NCI-H1436 treated with DMSO at 0.1 percent for 48 hours (cell line): ENCODE data around the gene NCK2.
"Not testable (repeated sequence)": the region's sequence is repeated elsewhere in the genome, so short reads cannot be mapped to it uniquely, and the experiment has no call there.

ENCODE experiments used
- DNase-seq: peaks from one replicate; lab custom pipeline; 2025; lab: John Stamatoyannopoulos, UW

Gene NCK2

GRCh38 chr2:105756435-105756834, 11.7 kb downstream of the NCK2 start:
- DNase-seq: no peak

GRCh38 chr2:105756865-105757264, 12.2 kb downstream of the NCK2 start:
- not testable (repeated sequence) for DNase-seq

GRCh38 chr2:105757433-105757832, 12.7 kb downstream of the NCK2 start:
- DNase-seq: no peak

DNA sequence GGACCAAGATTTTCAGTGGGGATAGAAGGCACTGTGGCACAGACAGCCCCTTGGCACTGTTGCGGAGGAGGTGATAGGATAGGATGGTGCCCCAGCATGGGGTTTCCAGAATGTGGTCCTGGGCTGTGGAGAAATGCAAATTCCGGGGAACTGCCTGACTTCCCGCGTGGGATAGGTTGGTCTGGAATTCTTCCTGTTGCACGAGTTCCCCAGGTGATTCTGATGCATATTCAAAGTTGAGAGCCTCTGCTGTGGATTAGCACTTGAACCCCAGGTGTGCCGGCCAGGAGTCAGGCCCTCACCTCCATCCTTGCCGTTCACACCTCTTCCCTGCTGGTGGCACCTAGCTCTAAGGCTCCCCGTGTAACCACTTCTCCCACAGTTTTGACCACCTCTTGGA, 15.5 kb downstream of the NCK2 start:
- DNase-seq: no peak

- no peak for DNase-seq
Measured at GRCh38 chr2:105760639-105761337, 16.1 kb downstream of the NCK2 start.

DNA sequence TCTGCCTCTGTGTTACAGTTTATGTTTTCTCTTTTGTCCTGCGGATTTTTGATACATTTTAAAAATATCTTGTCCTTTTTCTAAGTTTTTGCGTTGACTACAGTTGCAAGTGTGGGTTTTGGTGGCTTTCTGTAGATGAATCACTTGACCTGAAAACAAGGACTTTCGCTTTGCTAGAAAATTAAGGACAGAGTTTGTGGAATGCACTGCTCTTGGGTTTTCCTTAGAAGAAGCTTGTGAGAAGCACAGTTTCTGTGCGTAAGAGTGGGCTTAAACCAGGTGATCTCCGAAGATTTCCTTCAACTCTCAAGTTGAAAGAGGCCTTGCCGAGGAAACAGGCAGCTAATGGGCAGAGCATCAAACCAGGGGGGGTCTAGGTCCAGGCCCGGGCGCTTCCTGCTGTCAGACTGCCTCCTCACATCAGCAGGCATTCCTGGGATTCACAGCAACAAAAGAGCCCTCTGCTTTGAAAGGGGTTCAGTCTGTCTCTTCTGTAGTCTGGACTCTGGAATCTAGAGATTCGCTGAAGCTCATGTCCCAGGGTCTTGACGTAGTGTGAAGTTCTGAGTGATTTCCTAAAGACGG, 17.3 kb downstream of the NCK2 start:
- DNase-seq: no peak

- DNase-seq: no peak
Measured at GRCh38 chr2:105763076-105763475, 18.4 kb downstream of the NCK2 start.

- no peak for DNase-seq
Measured at GRCh38 chr2:105764059-105764458, 19.3 kb downstream of the NCK2 start.

DNA sequence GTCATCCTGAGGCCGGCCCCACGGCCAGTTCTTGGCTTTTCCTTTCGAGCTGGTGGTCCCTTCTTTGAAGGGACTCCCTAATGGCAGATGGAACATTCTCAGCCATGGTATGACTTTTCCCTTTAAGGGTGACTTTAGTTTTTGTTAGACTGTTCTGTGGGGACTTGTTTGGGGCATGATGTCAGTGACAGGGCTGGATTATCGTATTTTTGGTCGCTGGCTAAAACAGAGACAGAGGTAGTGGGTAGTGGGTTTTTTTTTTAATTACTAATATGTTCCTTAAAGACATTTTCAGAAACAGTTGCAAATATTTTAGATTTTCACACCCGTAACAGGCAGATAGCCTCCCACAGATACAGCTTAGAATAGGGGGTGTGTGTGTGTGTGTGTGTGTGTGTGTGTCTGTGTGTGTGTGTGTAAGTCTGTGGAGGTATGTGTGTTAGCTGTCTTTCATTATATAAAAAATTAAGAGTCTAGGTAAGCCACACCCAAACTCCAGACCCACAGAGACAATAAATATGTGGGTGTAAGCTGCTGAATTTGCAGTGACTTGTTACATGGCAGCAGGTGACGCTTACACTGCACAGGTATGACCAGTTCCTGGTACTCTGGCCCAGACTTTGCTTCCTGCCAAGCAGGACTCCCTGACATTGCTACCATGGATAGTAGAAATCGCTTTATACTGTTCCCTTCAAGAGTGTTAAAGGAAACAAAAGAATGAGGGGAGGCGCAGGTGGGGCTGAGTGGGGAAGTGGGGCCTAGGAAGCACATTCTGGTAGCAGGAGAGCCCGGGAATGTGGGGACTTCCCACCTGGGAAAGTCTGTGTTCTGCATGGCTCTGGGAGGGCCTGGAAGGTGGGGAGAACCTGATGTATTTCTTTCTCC, 20.9 kb downstream of the NCK2 start:
- no peak for DNase-seq

DNA sequence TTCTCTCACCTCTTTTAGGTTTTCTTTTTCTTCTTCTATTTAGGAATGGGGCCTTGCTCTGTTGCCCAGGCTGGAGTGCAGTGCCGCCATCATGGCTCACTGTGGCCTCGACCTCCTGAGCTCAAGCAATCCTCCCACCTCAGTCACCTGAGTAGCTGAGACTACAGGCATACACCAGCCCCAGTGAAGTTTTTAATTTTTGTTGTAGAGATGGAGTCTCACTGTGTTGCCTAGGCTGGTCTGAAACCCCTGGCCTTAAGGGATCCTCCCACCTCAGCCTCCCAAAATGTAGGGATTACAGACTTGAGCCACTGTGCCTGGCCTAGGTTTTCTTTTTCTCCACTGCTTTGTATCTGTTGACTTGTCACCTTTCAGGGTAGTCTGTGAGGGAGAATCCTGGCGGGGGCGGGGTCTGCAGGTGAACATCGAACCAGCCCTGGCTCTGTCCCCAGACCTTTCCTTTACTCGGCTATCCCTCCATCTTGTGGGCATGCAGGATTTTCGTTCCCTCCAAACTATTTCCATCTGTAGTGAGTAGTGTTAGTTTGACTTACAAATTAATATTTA, 21.7 kb downstream of the NCK2 start:
- DNase-seq: no peak

DNA sequence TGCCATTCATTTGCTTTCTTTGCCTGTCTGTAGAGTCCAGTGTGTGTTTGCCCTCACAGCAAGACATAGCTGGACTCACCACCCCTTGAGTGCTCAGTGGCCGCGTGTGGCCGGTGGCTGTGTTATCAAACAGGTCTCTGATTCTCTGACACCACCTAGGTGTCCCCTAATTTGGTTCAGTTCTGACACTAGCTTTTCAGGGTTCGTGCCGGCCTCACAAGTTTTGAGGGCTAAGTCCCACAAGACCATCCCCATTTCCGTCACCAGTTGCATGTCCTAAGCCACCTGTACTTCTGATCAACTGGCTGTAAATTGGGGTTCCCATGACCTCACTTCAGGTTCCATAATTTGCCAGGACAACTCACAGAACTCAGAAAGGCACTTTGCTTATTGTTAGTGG, 23.5 kb downstream of the NCK2 start:
- DNase-seq: no peak

DNA sequence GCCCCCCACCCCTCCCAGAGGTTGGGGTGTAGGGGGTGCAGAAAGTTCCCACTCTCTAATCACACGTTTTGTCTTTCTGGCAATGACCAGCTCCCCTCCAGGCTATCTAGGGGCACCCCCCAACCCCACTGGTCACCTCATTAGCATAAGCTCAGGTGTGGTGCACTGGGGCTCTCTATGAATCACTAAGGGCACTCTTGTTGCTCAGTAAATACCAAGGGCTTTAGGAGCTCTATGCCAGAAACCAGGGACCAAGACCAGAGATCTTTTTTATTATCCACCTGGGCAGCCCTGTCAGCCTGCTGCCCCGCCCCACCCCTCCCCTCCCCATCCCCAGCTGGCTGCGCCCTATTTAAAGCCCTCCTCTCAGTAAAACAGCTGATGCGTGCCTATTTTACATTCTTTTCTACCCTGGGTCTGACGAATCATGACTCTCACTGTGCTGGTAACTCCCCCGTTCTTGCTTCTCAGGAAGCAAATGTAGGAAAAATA, 24.3 kb downstream of the NCK2 start:
- DNase-seq: no peak

DNA sequence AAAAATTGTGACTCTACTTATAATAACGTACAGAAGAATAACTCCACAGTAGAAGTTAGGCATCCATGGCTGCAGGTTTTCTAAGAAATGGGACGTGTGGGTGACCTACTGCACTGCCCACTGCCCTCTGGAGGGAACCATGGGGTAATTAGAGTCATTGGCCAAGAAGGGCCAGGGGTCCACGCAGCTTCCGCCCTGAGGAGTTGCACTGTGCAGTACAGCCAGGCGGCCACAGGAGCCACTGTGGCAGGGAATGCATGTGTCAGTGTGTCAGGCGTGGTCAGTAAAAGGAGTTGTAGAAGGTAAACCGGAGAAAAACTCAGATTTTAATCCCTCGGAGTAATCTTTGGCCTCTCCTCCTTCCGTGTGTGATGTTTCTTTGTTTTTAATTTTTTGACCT, 24.8 kb downstream of the NCK2 start:
- no peak for DNase-seq

DNA sequence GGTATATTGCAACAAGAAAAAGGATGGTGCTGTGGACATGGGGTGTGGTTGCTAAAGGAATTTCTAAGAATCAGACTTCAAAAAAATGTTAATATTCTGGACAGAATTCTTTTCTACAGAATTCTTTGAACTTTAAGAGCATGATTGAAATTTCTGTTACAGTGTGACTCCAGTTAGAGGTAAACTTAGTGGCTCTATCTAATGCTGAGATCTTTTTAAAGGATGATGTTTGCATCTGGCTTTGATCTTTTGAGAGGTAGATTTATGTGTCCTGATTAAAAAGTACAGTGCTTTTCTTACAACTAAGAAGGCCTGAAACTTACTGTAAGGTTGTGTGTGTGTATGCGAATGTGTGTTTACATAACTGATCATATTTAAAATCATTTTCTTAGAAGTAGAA, 25.4 kb downstream of the NCK2 start:
- no peak for DNase-seq

- not testable (repeated sequence) for DNase-seq
Measured at GRCh38 chr2:105771291-105771690, 26.6 kb downstream of the NCK2 start.

DNA sequence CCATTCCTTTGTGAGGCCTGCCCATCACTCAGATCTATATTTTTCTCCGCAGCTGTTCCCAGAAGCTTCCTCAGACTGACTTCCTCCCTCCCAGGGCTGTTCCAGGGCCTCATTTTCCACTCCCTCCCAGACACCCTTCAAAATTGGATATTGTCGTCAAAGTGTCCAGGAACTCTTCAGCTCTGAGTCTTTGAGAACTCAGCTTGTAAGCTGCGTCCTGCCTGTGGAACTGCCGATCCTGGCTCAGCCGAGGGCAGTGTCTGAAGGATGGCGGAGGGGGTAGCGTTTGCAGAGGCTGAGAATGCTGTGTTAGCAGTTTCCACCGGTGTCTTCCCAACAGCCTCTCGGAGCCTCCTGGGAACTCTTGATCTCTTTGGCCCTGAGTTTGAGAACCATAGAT, 27.1 kb downstream of the NCK2 start:
- DNase-seq: no peak

- no peak for DNase-seq
Measured at GRCh38 chr2:105772362-105772761, 27.6 kb downstream of the NCK2 start.

GRCh38 chr2:105773568-105773967, 28.9 kb downstream of the NCK2 start:
- no peak for DNase-seq

DNA sequence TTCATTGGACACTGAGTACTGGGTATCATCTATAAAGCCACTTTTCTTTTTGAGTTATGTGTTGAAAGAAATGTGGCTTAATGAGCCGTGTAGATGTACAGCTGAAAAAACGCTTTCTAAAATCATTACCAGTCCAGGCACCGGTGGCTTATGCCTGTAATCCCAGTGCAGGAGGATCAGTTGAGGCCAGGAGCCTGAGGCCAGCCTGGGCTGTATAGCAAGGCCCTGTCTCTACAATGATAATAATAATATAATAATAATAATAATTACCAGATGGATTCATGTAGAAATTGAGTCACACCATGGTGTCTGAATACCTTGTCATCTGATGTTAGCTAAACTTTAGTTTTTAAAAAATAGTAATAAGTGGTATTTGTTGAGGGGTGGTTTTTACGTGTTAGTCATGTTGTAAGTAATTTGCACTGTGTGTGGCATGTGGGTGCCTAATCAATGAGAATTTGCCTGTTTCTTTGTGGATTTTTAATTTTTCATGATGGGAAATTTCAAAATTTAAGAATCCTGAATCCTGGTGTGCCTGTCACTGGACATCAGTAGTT, 30.1 kb downstream of the NCK2 start:
- no peak for DNase-seq

- no peak for DNase-seq
Measured at GRCh38 chr2:105775809-105776559, 31.3 kb downstream of the NCK2 start.

DNA sequence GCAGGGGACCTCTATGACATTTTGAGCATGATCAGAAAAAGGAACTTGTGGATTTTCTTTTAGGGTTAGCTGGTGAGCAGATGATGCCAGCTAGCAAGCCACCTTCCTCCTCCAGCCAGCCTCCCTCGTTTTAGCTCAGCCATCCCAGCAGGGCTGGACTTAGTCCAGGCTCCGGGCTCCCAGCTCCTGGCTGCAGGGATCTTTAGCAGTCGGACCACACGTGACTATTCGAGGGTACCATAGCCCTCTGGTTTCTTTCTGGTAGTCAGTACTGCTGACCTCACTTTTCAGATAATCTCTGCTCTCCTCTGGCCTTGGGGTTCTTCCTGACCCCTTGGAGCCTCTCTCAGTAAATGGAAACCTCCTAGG, 31.8 kb downstream of the NCK2 start:
- DNase-seq: no peak
